H1 (cell line): ENCODE results near the gene HOXB5.

Experiments
- EZH2 ChIP-seq: fragments of 200-600 bp; sonication (generic); IDR thresholded peaks from 2 replicates; pipeline ENCODE4 v1.7.1; 2012; ENCODE audit warnings: low read depth, mild to moderate bottlenecking, moderate library complexity, low read length, inconsistent platforms; ENCODE audit not compliant: severe bottlenecking
- JUND ChIP-seq: IDR thresholded peaks from 2 replicates; pipeline ENCODE4 v1.6.1; 2011; ENCODE audit warnings: mild to moderate bottlenecking, improper control_type of control experiment, low read length
- POLR2A ChIP-seq, 2 experiments: IDR thresholded peaks; 1 replicate in 1 of 2; 2 replicates in 1 of 2; pipeline ENCODE4 v1.6.1; 2011; ENCODE audit warnings: low read depth in 2 of 2, low read length in 2 of 2, mild to moderate bottlenecking in 2 of 2; ENCODE audit errors: control extremely low read depth in 1 of 2
- POU5F1 ChIP-seq: IDR thresholded peaks from 2 replicates; pipeline ENCODE4 v1.6.1; 2011; ENCODE audit warnings: low read depth, mild to moderate bottlenecking, low read length, moderate library complexity
- TF ChIP-seq, protein P1 (sequence below), 3 experiments: IDR thresholded peaks; 1 replicate in 2 of 3; 2 replicates in 1 of 3; pipeline versions ENCODE4 v1.5.1 to v1.6.1; 2011; ENCODE audit warnings: low read length in 3 of 3, mild to moderate bottlenecking in 3 of 3, inconsistent platforms in 2 of 3, low read depth in 1 of 3, moderate library complexity in 1 of 3; ENCODE audit not compliant: insufficient read depth in 1 of 3; ENCODE audit errors: control extremely low read depth in 1 of 3

GRCh38 chr17:48634493-48635208 lies 41.1 kb upstream of the HOXB5 start:
- TF ChIP-seq, protein P1, sequence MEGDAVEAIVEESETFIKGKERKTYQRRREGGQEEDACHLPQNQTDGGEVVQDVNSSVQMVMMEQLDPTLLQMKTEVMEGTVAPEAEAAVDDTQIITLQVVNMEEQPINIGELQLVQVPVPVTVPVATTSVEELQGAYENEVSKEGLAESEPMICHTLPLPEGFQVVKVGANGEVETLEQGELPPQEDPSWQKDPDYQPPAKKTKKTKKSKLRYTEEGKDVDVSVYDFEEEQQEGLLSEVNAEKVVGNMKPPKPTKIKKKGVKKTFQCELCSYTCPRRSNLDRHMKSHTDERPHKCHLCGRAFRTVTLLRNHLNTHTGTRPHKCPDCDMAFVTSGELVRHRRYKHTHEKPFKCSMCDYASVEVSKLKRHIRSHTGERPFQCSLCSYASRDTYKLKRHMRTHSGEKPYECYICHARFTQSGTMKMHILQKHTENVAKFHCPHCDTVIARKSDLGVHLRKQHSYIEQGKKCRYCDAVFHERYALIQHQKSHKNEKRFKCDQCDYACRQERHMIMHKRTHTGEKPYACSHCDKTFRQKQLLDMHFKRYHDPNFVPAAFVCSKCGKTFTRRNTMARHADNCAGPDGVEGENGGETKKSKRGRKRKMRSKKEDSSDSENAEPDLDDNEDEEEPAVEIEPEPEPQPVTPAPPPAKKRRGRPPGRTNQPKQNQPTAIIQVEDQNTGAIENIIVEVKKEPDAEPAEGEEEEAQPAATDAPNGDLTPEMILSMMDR (IDR thresholded peaks at IDR 0.05; ENCODE audit: control extremely low read depth in 1 of 3, insufficient read depth in 1 of 3, low read depth in 1 of 3, low read length in 3 of 3), result no peak
- TF ChIP-seq POLR2A (IDR thresholded peaks at IDR 0.05; ENCODE audit: control extremely low read depth in 1 of 2, low read depth in 2 of 2, low read length in 2 of 2), result no peak
- no peak for TF ChIP-seq EZH2
- no peak for TF ChIP-seq JUND
- no peak for TF ChIP-seq POU5F1
